Thoracic aorta (tissue), 2 donors: ENCODE measurements around the gene MCTP2. TPM values are rescaled to one million over a fixed set of nuclear protein-coding genes. Genes with fewer than 3 reads are reported as not detected.

ENCODE experiments used
- ATAC-seq: fragments of 150-250 bp; one replicate; pipeline ENCODE4 v1.8.0; 2017; ENCODE audit warnings: low read depth; ENCODE audit not compliant: insufficient number of reproducible peaks, low FRiP score
- DNase-seq: peaks from one replicate; pipeline ENCODE4 v3.0.0-alpha.2; 2020; ENCODE audit warnings: low spot score
- H3K27ac ChIP-seq, 2 donors: fragments of 200-600 bp; sonication (generic); 1 replicate in 1 of 2; 2 replicates in 1 of 2; pipeline ENCODE4 v1.5.1; 2016; ENCODE audit warnings: mild to moderate bottlenecking in 2 of 2, moderate library complexity in 2 of 2
- H3K27me3 ChIP-seq: fragments of 200-600 bp; sonication (generic); replicated peaks from 2 replicates; pipeline ENCODE4 v1.6.0; 2016; ENCODE audit warnings: mild to moderate bottlenecking; ENCODE audit not compliant: insufficient read depth
- H3K36me3 ChIP-seq: fragments of 200-600 bp; sonication (generic); one replicate; pipeline ENCODE4 v1.5.1; 2016
- H3K4me1 ChIP-seq, 2 donors: fragments of 200-600 bp; sonication (generic); 1 replicate in 1 of 2; 2 replicates in 1 of 2; pipeline versions ENCODE4 v1.5.1 to v1.6.0; 2016; ENCODE audit warnings: low read depth in 2 of 2, mild to moderate bottlenecking in 1 of 2; ENCODE audit not compliant: control insufficient read depth in 1 of 2
- H3K4me3 ChIP-seq: fragments of 200-600 bp; sonication (generic); 2 replicates; pipeline ENCODE4 v1.5.1; 2016; ENCODE audit warnings: mild to moderate bottlenecking
- H3K9me3 ChIP-seq: fragments of 200-600 bp; sonication (generic); 2 replicates; pipeline ENCODE4 v1.5.1; 2016
- total RNA-seq, 2 donors: library from RNA; depleted of rRNA; stranded (reverse); fragments of >200 nt; gene quantifications; one replicate each; pipeline versions ENCODE4 v1.1.0 to v1.2.3, GENCODE V29; 2016
- TF ChIP-seq, protein P1 (sequence below): fragments of 200-600 bp; sonication (generic); IDR thresholded peaks from one replicate; pipeline ENCODE4 v1.5.1; 2019; ENCODE audit warnings: antibody characterized with exemption

MCTP2 gene
- total RNA-seq, 2 donors from 2014 or later = 15.7 to 16.6 TPM

DNA sequence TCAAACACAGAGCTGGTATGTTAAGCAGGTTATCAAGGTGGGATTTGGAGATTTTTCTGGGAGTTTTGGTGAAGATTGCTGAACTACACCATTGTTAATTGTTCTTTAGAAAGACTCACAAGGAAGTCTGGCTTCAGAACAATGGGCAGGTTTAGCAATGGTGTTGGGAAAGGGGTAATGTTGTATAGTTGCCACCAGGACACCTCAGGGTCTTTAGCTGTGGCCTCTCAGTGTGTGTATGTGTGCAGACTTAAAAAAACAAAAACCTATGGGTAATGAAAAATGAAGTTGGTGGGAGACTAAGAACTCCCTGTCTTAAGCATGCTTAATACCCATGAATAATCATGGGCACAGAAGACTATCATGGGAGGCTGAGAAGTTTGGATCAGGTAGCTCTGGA, 91.7 kb downstream of the MCTP2 start:
- Histone ChIP-seq H3K4me3 (no peak overlapping the region), H3K27ac (no peak overlapping the region), H3K36me3 (no peaks in the 10 kb centered on the region), H3K4me1 (peaks cover 0 to 8% of the 10 kb centered on the region in 2 donors), H3K9me3 (no peaks in the 10 kb centered on the region), H3K27me3 (no peaks in the 10 kb centered on the region)
- TF ChIP-seq, protein P1, sequence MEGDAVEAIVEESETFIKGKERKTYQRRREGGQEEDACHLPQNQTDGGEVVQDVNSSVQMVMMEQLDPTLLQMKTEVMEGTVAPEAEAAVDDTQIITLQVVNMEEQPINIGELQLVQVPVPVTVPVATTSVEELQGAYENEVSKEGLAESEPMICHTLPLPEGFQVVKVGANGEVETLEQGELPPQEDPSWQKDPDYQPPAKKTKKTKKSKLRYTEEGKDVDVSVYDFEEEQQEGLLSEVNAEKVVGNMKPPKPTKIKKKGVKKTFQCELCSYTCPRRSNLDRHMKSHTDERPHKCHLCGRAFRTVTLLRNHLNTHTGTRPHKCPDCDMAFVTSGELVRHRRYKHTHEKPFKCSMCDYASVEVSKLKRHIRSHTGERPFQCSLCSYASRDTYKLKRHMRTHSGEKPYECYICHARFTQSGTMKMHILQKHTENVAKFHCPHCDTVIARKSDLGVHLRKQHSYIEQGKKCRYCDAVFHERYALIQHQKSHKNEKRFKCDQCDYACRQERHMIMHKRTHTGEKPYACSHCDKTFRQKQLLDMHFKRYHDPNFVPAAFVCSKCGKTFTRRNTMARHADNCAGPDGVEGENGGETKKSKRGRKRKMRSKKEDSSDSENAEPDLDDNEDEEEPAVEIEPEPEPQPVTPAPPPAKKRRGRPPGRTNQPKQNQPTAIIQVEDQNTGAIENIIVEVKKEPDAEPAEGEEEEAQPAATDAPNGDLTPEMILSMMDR = no peak
- DNase-seq (no peak), ATAC-seq (no peak)

DNA sequence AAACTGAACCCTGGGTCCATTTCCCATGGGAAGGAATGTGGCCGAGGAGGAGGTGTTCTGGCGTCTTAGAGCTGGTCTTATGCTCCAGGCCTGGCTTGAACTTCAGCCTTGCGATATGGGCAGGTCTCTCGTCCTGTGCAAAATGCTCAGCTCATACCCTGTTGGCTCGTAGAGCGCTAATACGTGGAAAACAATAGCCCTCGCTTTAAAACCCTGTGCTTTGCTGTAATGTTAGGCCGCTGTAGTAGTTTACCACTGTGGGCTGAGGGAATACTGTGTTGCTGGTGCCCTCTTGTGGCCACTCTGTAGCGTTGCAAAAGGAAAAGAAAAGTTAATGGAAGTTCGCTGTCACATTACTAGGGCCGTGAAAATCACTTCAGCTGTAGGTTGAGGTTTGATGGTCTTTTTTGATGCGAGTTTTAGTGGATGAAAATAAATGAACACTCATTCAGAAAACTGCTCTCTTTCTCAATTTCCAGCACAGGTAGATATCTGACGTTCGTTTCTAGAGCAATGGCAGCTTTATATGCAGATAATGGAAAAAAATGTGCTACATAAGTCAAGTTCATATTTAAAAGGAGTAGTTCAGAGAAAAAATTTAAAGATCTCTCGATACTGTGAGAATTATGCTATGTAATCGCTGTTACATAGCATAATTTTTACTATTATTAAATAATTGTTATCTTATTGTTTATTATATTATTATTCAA, 92.9 kb downstream of the MCTP2 start:
- H3K27me3 ChIP-seq = no peaks in the 10 kb centered on the region
- H3K4me3 ChIP-seq = no peak overlapping the region
- H3K4me1 ChIP-seq = peaks cover 0 to 8% of the 10 kb centered on the region in 2 donors
- no peaks in the 10 kb centered on the region for H3K36me3 ChIP-seq
- TF ChIP-seq, protein P1 = peak; percentile 80
- DNase-seq (no peak), ATAC-seq (peak; percentile 73)
- H3K27ac ChIP-seq = no peak overlapping the region
- H3K9me3 ChIP-seq = no peaks in the 10 kb centered on the region

DNA sequence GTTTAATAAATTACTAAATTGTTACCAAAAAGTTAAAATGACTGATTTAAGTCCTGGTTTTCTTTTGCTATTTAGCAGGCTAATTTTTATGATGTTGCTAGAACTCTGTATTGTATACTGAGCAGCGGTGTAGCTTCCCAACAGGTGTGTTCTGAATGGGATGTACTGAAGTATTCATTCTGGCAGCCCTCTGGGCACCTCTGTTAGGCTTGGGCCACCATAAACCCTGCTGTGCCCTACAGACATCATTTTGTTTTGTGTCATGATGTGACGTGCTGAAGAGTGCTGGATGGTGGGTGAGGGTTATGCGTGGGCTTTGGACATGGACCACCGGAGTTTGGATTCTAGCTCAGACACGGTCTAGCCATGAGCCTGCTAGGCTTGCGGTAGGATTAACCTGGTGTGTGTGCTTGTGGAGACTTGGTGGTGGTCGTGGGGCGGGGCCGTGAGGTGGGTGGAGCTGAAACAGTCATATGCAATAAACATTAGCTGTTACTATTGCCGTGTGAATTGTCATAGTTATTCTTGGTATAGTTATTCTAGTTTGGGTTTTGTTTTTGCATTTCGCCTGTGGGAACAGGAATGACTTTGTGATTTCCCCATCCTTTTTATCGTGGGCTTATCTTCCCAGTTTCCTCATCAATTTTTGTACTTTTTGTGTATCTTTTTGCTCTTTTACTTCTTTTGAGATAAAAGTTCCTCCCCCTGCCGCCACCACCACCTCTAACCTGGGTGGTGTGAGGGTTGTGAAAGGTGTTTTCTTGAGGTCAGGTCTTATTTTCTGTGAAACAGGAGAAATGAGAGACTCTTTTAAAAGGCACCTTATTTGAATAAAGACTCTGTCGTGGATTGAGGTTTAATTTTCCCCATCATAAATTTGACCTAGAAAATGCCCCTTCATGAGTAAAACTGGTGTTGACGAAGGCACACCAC, 93.7 kb downstream of the MCTP2 start:
- H3K36me3 ChIP-seq = no peaks in the 10 kb centered on the region
- H3K27ac ChIP-seq = no peak overlapping the region
- no peaks in the 10 kb centered on the region for H3K9me3 ChIP-seq
- H3K4me1 ChIP-seq = peaks cover 0 to 8% of the 10 kb centered on the region in 2 donors
- H3K4me3 ChIP-seq = no peak overlapping the region
- ATAC-seq (no peak), DNase-seq (no peak)
- TF ChIP-seq, protein P1 = no peak
- H3K27me3 ChIP-seq = no peaks in the 10 kb centered on the region

DNA sequence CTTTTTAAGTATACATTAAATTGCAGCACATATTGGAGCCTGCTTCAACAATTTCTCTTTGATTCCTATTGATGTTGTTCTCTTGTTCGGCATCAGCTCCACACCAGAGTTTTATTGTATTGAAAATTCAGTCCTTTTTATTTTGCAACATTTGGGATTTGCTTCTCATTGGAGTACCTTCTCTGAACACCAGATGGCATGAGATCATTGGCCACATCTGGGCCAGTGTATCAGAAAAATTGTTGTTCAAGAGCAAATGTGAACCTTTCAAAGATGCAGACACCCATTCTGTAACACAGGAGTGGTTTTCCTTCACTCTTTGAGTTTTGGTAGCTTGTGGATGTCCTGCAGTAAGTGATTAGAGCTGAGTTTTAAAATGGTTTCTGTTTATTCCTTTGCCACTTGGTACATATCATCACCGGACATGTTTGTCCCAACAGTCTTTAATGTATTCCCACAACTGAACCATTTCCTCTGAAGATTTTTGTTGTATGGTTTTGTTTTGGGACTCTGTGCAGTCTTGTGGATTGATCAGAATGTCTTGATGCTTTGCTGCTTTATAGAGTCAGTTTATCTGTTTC, 96.1 kb downstream of the MCTP2 start:
- Histone ChIP-seq H3K36me3 (no peaks in the 10 kb centered on the region), H3K9me3 (no peaks in the 10 kb centered on the region), H3K4me3 (no peak overlapping the region), H3K27ac (no peak overlapping the region), H3K27me3 (no peaks in the 10 kb centered on the region), H3K4me1 (peaks cover 0 to 8% of the 10 kb centered on the region in 2 donors)
- TF ChIP-seq, protein P1 = peak; percentile 52
- DNase-seq (no peak), ATAC-seq (no peak)

DNA sequence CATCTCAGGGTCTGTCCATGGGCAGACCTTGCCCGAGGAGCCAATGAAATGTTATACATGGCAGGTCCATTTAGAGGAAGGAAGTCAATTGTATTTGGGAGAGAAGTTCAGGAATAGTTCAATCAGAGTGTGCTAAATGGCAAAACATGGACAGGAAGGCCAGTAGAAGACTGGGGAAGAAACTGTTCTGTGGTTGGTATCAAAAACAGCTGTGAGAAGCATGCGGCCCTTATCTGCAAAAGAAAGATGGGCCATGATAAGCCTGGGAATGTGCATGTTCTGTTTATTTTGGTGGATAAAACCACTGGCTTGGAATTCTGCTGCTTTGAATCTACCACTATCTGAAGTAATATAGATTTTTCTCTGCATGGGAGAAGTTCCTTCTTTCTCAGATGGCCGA, 100.4 kb downstream of the MCTP2 start:
- no peaks in the 10 kb centered on the region for H3K36me3 ChIP-seq
- DNase-seq = no peak
- H3K4me1 ChIP-seq = no peaks in the 10 kb centered on the region
- H3K4me3 ChIP-seq = no peak overlapping the region
- ATAC-seq = no peak
- H3K9me3 ChIP-seq = no peaks in the 10 kb centered on the region
- H3K27ac ChIP-seq = no peak overlapping the region
- no peaks in the 10 kb centered on the region for H3K27me3 ChIP-seq
- TF ChIP-seq, protein P1 = no peak
